H1 (cell line): ENCODE data around the gene FXN. TPM values are rescaled to one million over a fixed set of nuclear protein-coding genes. Genes with fewer than 3 reads are reported as not detected.

Source experiments
- CTCF ChIA-PET: fragments of 300-600 bp; sonication (Branson Sonifier 250); formaldehyde crosslinking; loops from one replicate; lab custom pipeline; 2021; ENCODE audit not compliant: partially characterized antibody; lab: Charles Lee
- POLR2A ChIA-PET: fragments of 300-600 bp; sonication (Branson Sonifier 250); formaldehyde crosslinking; loops from one replicate; lab custom pipeline; 2021; ENCODE audit warnings: inconsistent platforms; ENCODE audit not compliant: partially characterized antibody; lab: Charles Lee
- DNase-seq, 2 experiments: peaks; one replicate each; pipeline versions ENCODE4 v3.0.0 to v3.0.0-alpha.2; 2010 to 2022; ENCODE audit warnings: low spot score in 2 of 2, low read depth in 1 of 2, mixed read lengths in 1 of 2
- FAIRE-seq: peaks from 2 replicates; lab custom pipeline; 2011; peaks lifted over from hg19 to GRCh38; lab: Jason Lieb, UNC
- H2AFZ ChIP-seq: 2 replicates; pipeline ENCODE4 v1.8.1; 2012; ENCODE audit warnings: low read length, inconsistent platforms
- H2AK5ac ChIP-seq: 2 replicates; pipeline ENCODE4 v1.6.1; 2013; ENCODE audit warnings: low read depth, low read length
- H2BK120ac ChIP-seq: replicated peaks from 2 replicates; pipeline ENCODE3; 2013; ENCODE audit warnings: low read depth, low read length, inconsistent platforms
- H2BK12ac ChIP-seq: 2 replicates; pipeline ENCODE4 v1.6.1; 2013; ENCODE audit warnings: low read depth, low read length
- H2BK15ac ChIP-seq: 2 replicates; pipeline ENCODE4 v1.6.1; 2013; ENCODE audit warnings: low read length
- H2BK20ac ChIP-seq: 2 replicates; pipeline ENCODE4 v1.6.1; 2013; ENCODE audit warnings: low read length
- H2BK5ac ChIP-seq: 2 replicates; pipeline ENCODE4 v1.6.1; 2013; ENCODE audit warnings: low read depth, low read length
- H3K14ac ChIP-seq: 2 replicates; pipeline ENCODE4 v1.6.1; 2013; ENCODE audit warnings: inconsistent platforms; ENCODE audit not compliant: insufficient read length
- H3K18ac ChIP-seq: 2 replicates; pipeline ENCODE4 v1.6.1; 2013; ENCODE audit warnings: low read length; ENCODE audit errors: extremely low read depth
- H3K23ac ChIP-seq: 2 replicates; pipeline ENCODE4 v1.6.1; 2013; ENCODE audit warnings: inconsistent platforms; ENCODE audit not compliant: insufficient read length
- H3K23me2 ChIP-seq: 2 replicates; pipeline ENCODE4 v1.6.1; 2013; ENCODE audit warnings: low read depth, low read length
- H3K27ac ChIP-seq: 2 replicates; pipeline ENCODE4 v1.6.1; 2011; ENCODE audit warnings: low read depth, low read length, inconsistent platforms
- H3K27me3 ChIP-seq, 4 experiments: replicated peaks in 1 of 4; 1 replicate in 1 of 4; 2 replicates in 3 of 4; pipeline versions ENCODE4 v1.6.1 to v1.8.1; 2011 to 2013; ENCODE audit warnings: low read length in 3 of 4, mild to moderate bottlenecking in 3 of 4, inconsistent platforms in 2 of 4, mixed read lengths in 2 of 4, moderate library complexity in 1 of 4; ENCODE audit not compliant: control insufficient read depth in 3 of 4, insufficient read depth in 3 of 4; ENCODE audit errors: extremely low read depth in 1 of 4
- H3K36me3 ChIP-seq, 4 experiments: 2 replicates each; pipeline versions ENCODE4 v1.6.1 to v1.8.1; 2011 to 2013; ENCODE audit warnings: mild to moderate bottlenecking in 4 of 4, low read length in 3 of 4, moderate library complexity in 2 of 4, control low read depth in 1 of 4, inconsistent platforms in 1 of 4; ENCODE audit not compliant: insufficient read depth in 4 of 4, control insufficient read depth in 2 of 4
- H3K4ac ChIP-seq: replicated peaks from 2 replicates; pipeline ENCODE3; 2013; ENCODE audit warnings: low read length, low read depth, mixed read lengths, inconsistent platforms; ENCODE audit not compliant: insufficient read length
- H3K4me1 ChIP-seq, 4 experiments: replicated peaks in 1 of 4; 1 replicate in 1 of 4; 2 replicates in 3 of 4; pipeline versions ENCODE4 v1.6.1 to v1.8.1; 2011 to 2013; ENCODE audit warnings: low read length in 3 of 4, inconsistent platforms in 2 of 4, mixed read lengths in 1 of 4; ENCODE audit not compliant: insufficient read depth in 4 of 4, control insufficient read depth in 3 of 4
- H3K4me2 ChIP-seq, 2 experiments: 2 replicates each; pipeline versions ENCODE4 v1.6.1 to v1.8.1; 2011 to 2013; ENCODE audit warnings: low read depth in 2 of 2, low read length in 2 of 2, control low read depth in 1 of 2, inconsistent platforms in 1 of 2, mild to moderate bottlenecking in 1 of 2; ENCODE audit not compliant: insufficient read depth in 1 of 2
- H3K4me3 ChIP-seq, 4 experiments: fragments of 200-600, 300-600 bp in 1 of 4; sonication (generic), shearing (Covaris generic), sonication (Bioruptor Twin) in 1 of 4; 2 replicates each; pipeline versions ENCODE4 v1.5.1 to v1.8.1; 2011 to 2016; ENCODE audit warnings: low read length in 4 of 4, low read depth in 3 of 4, control low read depth in 2 of 4, inconsistent platforms in 2 of 4, mild to moderate bottlenecking in 2 of 4, mixed read lengths in 1 of 4, moderate library complexity in 1 of 4; ENCODE audit not compliant: insufficient read depth in 2 of 4; ENCODE audit errors: extremely low read depth in 1 of 4
- H3K56ac ChIP-seq: replicated peaks from 2 replicates; pipeline ENCODE3; 2013; ENCODE audit warnings: low read depth, mild to moderate bottlenecking, mixed read lengths, low read length, inconsistent platforms; ENCODE audit not compliant: insufficient read length
- H3K79me1 ChIP-seq: 2 replicates; pipeline ENCODE4 v1.6.1; 2013; ENCODE audit warnings: low read depth, low read length, control low read depth
- H3K79me2 ChIP-seq, 2 experiments: 2 replicates each; pipeline versions ENCODE4 v1.6.1 to v1.8.1; 2012 to 2013; ENCODE audit warnings: low read length in 2 of 2, mild to moderate bottlenecking in 2 of 2, inconsistent platforms in 1 of 2; ENCODE audit not compliant: insufficient read depth in 2 of 2, control insufficient read depth in 1 of 2
- H3K9ac ChIP-seq, 4 experiments: replicated peaks in 1 of 4; 1 replicate in 1 of 4; 2 replicates in 3 of 4; pipeline versions ENCODE4 v1.6.1 to v1.8.1; 2011 to 2013; ENCODE audit warnings: low read depth in 3 of 4, low read length in 3 of 4, control low read depth in 2 of 4, mild to moderate bottlenecking in 2 of 4, moderate library complexity in 2 of 4, inconsistent platforms in 1 of 4; ENCODE audit errors: extremely low read depth in 1 of 4
- H3K9me3 ChIP-seq, 2 experiments: 2 replicates each; pipeline versions ENCODE4 v1.6.1 to v1.8.1; 2012 to 2013; ENCODE audit warnings: mild to moderate bottlenecking in 2 of 2, moderate library complexity in 2 of 2, control low read depth in 1 of 2, inconsistent platforms in 1 of 2, low read depth in 1 of 2, low read length in 1 of 2, mixed read lengths in 1 of 2; ENCODE audit not compliant: insufficient read depth in 2 of 2
- H4K20me1 ChIP-seq, 2 experiments: replicated peaks in 1 of 2; 2 replicates each; pipeline versions ENCODE3 to v1.8.1; 2011 to 2013; ENCODE audit warnings: inconsistent platforms in 2 of 2, low read length in 2 of 2, mild to moderate bottlenecking in 1 of 2; ENCODE audit not compliant: insufficient read depth in 2 of 2, control insufficient read depth in 1 of 2
- H4K5ac ChIP-seq: 2 replicates; pipeline ENCODE4 v1.6.1; 2013; ENCODE audit warnings: low read length, low read depth, mixed read lengths, inconsistent platforms; ENCODE audit not compliant: insufficient read length
- H4K8ac ChIP-seq: 2 replicates; pipeline ENCODE4 v1.8.0; 2013; ENCODE audit warnings: mild to moderate bottlenecking, moderate library complexity, low read length, inconsistent platforms; ENCODE audit not compliant: insufficient read depth; ENCODE audit errors: extremely low read depth
- H4K91ac ChIP-seq: replicated peaks from 2 replicates; pipeline ENCODE3; 2013; ENCODE audit warnings: low read length, mixed read lengths, inconsistent platforms; ENCODE audit not compliant: insufficient read length
- BCL11A ChIP-seq, 2 experiments: IDR thresholded peaks; one replicate each; pipeline ENCODE4 v1.6.1; 2011; ENCODE audit warnings: low read depth in 2 of 2, low read length in 2 of 2, mild to moderate bottlenecking in 2 of 2
- PHF8 ChIP-seq: fragments of 200-600 bp; sonication (generic); conservative IDR thresholded peaks from 2 replicates; pipeline ENCODE4 v1.7.1; 2012; ENCODE audit warnings: low read depth, mild to moderate bottlenecking, inconsistent platforms, low read length, moderate library complexity
- POLR2A ChIP-seq, 2 experiments: IDR thresholded peaks; 1 replicate in 1 of 2; 2 replicates in 1 of 2; pipeline ENCODE4 v1.6.1; 2011; ENCODE audit warnings: low read depth in 2 of 2, low read length in 2 of 2, mild to moderate bottlenecking in 2 of 2; ENCODE audit errors: control extremely low read depth in 1 of 2
- POLR2AphosphoS5 ChIP-seq: IDR thresholded peaks from 2 replicates; pipeline ENCODE4 v1.6.1; 2011; ENCODE audit warnings: low read depth, low read length
- RFX5 ChIP-seq: IDR thresholded peaks from 2 replicates; pipeline ENCODE4 v1.6.1; 2011; ENCODE audit warnings: low read depth, low read length, improper control_type of control experiment, borderline replicate concordance
- SP1 ChIP-seq: IDR thresholded peaks from 2 replicates; pipeline ENCODE4 v1.6.1; 2011; ENCODE audit warnings: low read depth, low read length
- TAF1 ChIP-seq: IDR thresholded peaks from 2 replicates; pipeline ENCODE4 v1.6.1; 2011; ENCODE audit warnings: mild to moderate bottlenecking, low read depth, low read length
- WGBS, 2 experiments: shearing (Covaris generic) in 1 of 2; methylation state at CpG; one replicate each; pipeline versions ENCODE4 v1.1.6 to v1.1.7; 2013 to 2015; ENCODE audit warnings: low lambda C conversion rate in 2 of 2, mixed read lengths in 2 of 2, inconsistent platforms in 1 of 2, low coverage in 1 of 2, missing lambda C conversion rate in 1 of 2; ENCODE audit not compliant: insufficient replicate concordance in 2 of 2, insufficient coverage in 1 of 2, insufficient read length in 1 of 2; ENCODE audit errors: extremely low coverage in 1 of 2, missing lambda C conversion rate in 1 of 2; 5-methylcytosine and 5-hydroxymethylcytosine counted together
- polyA plus RNA-seq, 7 experiments: library from polyadenylated mRNA; depleted of rRNA in 3 of 7; stranded (reverse) in 5 of 7; unstranded in 2 of 7; fragments of >200 nt in 5 of 7; fragments of 200-250 nt in 2 of 7; gene quantifications; 1 replicate in 5 of 7; 2 replicates in 1 of 7; 4 replicates in 1 of 7; pipeline versions ENCODE4 v1.2.1 to v1.2.3, GENCODE V29; 2011 to 2013; ENCODE audit warnings: missing spikeins in 2 of 7, mixed read lengths in 2 of 7
- total RNA-seq: library from RNA; stranded (reverse); fragmentation: NEBNext Ultra II Directional; extraction: Animal tissue kit (Norgen Biotek cat#: 25700); gene quantifications from 2 replicates; pipeline ENCODE4 v1.2.1, GENCODE V29; 2021
- TF ChIP-seq, protein P1 (sequence below): IDR thresholded peaks from 2 replicates; pipeline ENCODE4 v1.6.1; 2012; ENCODE audit warnings: low read length, inconsistent platforms
- TF ChIP-seq, protein P2 (sequence below): IDR thresholded peaks from 2 replicates; pipeline ENCODE4 v1.6.1; 2011; ENCODE audit warnings: low read length, improper control_type of control experiment

The FXN gene
- total and polyA plus RNA-seq, 2 of the 8 experiments (the other 6 are each of a cell fraction or from before 2014, with no cell fraction given) = 34.2 to 37.5 TPM

DNA sequence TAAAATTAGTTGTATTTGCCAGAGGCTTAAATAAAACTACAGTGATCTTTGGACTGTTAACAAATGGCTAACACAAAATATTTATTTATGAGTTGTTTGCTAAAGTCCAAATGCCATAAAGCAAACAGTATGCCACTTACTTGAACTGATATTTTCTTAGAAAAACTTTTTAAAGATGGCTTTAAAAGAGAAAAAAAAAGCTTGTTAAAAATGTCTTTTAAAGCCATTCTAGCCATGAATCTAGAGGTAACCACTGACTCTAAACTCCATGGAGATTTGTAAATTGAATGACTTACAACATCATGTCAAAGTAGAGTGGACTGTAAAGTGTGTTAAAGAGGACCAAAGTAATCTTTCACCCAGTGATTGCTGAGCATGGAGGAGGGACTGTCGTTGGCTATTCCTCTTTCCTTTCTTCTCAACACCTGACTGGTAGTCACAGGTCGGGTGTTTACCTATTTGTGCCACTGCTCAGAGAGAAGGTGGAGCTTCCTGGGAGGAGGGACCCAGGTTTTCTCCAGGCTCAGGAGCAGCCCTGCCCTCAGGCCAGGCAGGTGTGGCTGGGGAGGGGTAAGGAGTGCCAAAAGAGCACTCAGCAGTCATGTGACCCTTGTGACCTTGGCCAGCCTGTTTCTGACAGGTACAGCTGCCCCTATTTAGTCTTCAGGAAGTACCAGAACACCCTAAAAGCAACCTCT is 69.4 kb downstream of the FXN start:
- Histone ChIP-seq H3K14ac (no peak overlapping the region), H2AFZ (no peak overlapping the region), H4K91ac (no peak overlapping the region), H3K56ac (no peak overlapping the region), H2BK15ac (no peak overlapping the region), H3K4me1 (peaks cover 0 to 6% (median 2%) of the 10 kb centered on the region in 4 experiments; a peak in 4 of 7 replicates), H3K4me2 (0 out of 4 replicates have a peak overlapping the region, but pooled peaks of 1 of the 2 experiments have one; percentile 15), H3K23ac (no peak overlapping the region), H3K36me3 (no peaks in the 10 kb centered on the region), H2BK5ac (0 out of 2 replicates have a peak overlapping the region, but pooled peaks have one; percentile 18), H3K18ac (no peak overlapping the region; the same call in 1 of the 2 replicates), H3K4me3 (no peak overlapping the region), H4K5ac (no peak overlapping the region), H3K79me1 (no peaks in the 10 kb centered on the region), H3K79me2 (no peaks in the 10 kb centered on the region), H3K27ac (no peak overlapping the region), H4K20me1 (no peaks in the 10 kb centered on the region), H3K23me2 (no peaks in the 10 kb centered on the region), H3K4ac (no peak overlapping the region), H2BK120ac (no peak overlapping the region), H2AK5ac (no peak overlapping the region), H3K9ac (no peak overlapping the region), H2BK12ac (peak overlapping the region; percentile 71), H3K27me3 (no peaks in the 10 kb centered on the region), H3K9me3 (no peaks in the 10 kb centered on the region), H2BK20ac (0 out of 2 replicates have a peak overlapping the region, but pooled peaks have one; percentile 4), H4K8ac (no peak overlapping the region)
- WGBS, 2 experiments = 23% methylated on average over 2 of the region's 2 CpGs; no CpG with 5 or more reads in 1 of the 2 experiments
- peak; percentile 96 for FAIRE-seq
- ChIA-PET CTCF (interaction anchor here (0.8 to 1.6 kb wide), 6 partner anchors 10 to 85 kb away, joined by 3 to 5 read pairs (median 3); no protein-coding TSS in a partner anchor), POLR2A (interaction anchor here (0.9 to 5.8 kb wide), 11 partner anchors 8 to 103 kb away, joined by 3 to 54 read pairs (median 4); partner anchors contain the start of gene FXN)
- peak; percentile 56 to 62 for DNase-seq
- peak; percentile 33; the same call in 1 of the 2 replicates for TF ChIP-seq RFX5
- TF ChIP-seq PHF8 = no peak
- TF ChIP-seq TAF1 = peak; percentile 66
- TF ChIP-seq, protein P1, sequence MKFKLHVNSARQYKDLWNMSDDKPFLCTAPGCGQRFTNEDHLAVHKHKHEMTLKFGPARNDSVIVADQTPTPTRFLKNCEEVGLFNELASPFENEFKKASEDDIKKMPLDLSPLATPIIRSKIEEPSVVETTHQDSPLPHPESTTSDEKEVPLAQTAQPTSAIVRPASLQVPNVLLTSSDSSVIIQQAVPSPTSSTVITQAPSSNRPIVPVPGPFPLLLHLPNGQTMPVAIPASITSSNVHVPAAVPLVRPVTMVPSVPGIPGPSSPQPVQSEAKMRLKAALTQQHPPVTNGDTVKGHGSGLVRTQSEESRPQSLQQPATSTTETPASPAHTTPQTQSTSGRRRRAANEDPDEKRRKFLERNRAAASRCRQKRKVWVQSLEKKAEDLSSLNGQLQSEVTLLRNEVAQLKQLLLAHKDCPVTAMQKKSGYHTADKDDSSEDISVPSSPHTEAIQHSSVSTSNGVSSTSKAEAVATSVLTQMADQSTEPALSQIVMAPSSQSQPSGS = no peak
- peak; percentile 47; the same call in 1 of the 2 replicates for TF ChIP-seq SP1
- peak; percentile 67; the same call in 1 of the 2 replicates for TF ChIP-seq POLR2AphosphoS5
- TF ChIP-seq BCL11A (IDR thresholded peaks at IDR 0.05; ENCODE audit: low read depth in 2 of 2, low read length in 2 of 2) = no peak
- TF ChIP-seq POLR2A (IDR thresholded peaks at IDR 0.05; ENCODE audit: control extremely low read depth in 1 of 2, low read depth in 2 of 2, low read length in 2 of 2) = peak in 1 of 2 experiments; percentile 73; a peak in 2 of 3 replicates
- TF ChIP-seq, protein P2, sequence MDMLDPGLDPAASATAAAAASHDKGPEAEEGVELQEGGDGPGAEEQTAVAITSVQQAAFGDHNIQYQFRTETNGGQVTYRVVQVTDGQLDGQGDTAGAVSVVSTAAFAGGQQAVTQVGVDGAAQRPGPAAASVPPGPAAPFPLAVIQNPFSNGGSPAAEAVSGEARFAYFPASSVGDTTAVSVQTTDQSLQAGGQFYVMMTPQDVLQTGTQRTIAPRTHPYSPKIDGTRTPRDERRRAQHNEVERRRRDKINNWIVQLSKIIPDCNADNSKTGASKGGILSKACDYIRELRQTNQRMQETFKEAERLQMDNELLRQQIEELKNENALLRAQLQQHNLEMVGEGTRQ = peak; percentile 67; the same call in 1 of the 2 replicates
